IMR-90 (cell line): Measurements from ENCODE around the gene LGALSL. TPM values are rescaled to one million over a fixed set of nuclear protein-coding genes. Genes with fewer than 3 reads are reported as not detected.

ENCODE experiments used
- ATAC-seq: fragments of 200-7000 bp; cut with Tn5 transposase; 2 replicates; pipeline ENCODE4 v1.9.1; 2020; ENCODE audit warnings: low read depth, mild to moderate bottlenecking, moderate library complexity
- Bru-seq: library from RNA; stranded (reverse); fragments of 400-500 nt; gene quantifications from one replicate; lab custom pipeline; 2021; lab: Mats Ljungman, UMichigan
- BruChase-seq, 2 experiments: library from RNA; stranded (reverse); fragments of 400-500 nt; gene quantifications; one replicate each; lab custom pipeline; 2021; lab: Mats Ljungman, UMichigan
- BruUV-seq: library from RNA; stranded (reverse); fragments of 400-500 nt; replicated peaks from 2 replicates; lab custom pipeline; 2021; lab: Mats Ljungman, UMichigan
- CTCF ChIA-PET: fragments of 300-600 bp; formaldehyde crosslinking; extraction: SDS; loops from one replicate; lab custom pipeline; 2021; ENCODE audit warnings: antibody characterized with exemption; lab: Yijun Ruan, JAX
- POLR2A ChIA-PET: fragments of 300-600 bp; sonication (Branson Sonifier 250); formaldehyde crosslinking; loops from one replicate; lab custom pipeline; 2022; ENCODE audit warnings: antibody characterized with exemption; ENCODE audit not compliant: unreplicated experiment; lab: Charles Lee
- DNase-seq: peaks from one replicate; pipeline ENCODE4 v3.0.0; 2013
- H2AFZ ChIP-seq: replicated peaks from 2 replicates; pipeline ENCODE3; 2013; ENCODE audit warnings: low read length, mild to moderate bottlenecking; ENCODE audit not compliant: poor library complexity
- H2AK5ac ChIP-seq: 2 replicates; pipeline ENCODE4 v1.6.1; 2013; ENCODE audit warnings: low read depth, low read length, inconsistent platforms
- H2AK9ac ChIP-seq: replicated peaks from 2 replicates; pipeline ENCODE3; 2013; ENCODE audit warnings: mild to moderate bottlenecking, low read depth, low read length, moderate library complexity; ENCODE audit not compliant: poor library complexity
- H2BK120ac ChIP-seq: 2 replicates; pipeline ENCODE4 v1.6.1; 2013; ENCODE audit warnings: low read depth, low read length, inconsistent platforms
- H2BK15ac ChIP-seq: 3 replicates; pipeline ENCODE4 v1.6.1; 2013; ENCODE audit warnings: low read depth, low read length, inconsistent platforms
- H2BK20ac ChIP-seq: 2 replicates; pipeline ENCODE4 v1.6.1; 2013; ENCODE audit warnings: low read depth, mild to moderate bottlenecking, inconsistent platforms, low read length, moderate library complexity
- H2BK5ac ChIP-seq: 2 replicates; pipeline ENCODE4 v1.6.1; 2013; ENCODE audit warnings: mild to moderate bottlenecking, low read depth, low read length, inconsistent platforms; ENCODE audit not compliant: poor library complexity, severe bottlenecking
- H3K14ac ChIP-seq: replicated peaks from 2 replicates; pipeline ENCODE4 v1.6.1; 2013; ENCODE audit warnings: low read depth, low read length, inconsistent platforms
- H3K18ac ChIP-seq: 2 replicates; pipeline ENCODE4 v1.6.1; 2013; ENCODE audit warnings: low read depth, low read length, control low read depth
- H3K23ac ChIP-seq: 2 replicates; pipeline ENCODE4 v1.6.1; 2013; ENCODE audit warnings: low read depth, low read length, inconsistent platforms
- H3K27ac ChIP-seq: 2 replicates; pipeline ENCODE4 v1.5.1; 2013; ENCODE audit warnings: mild to moderate bottlenecking, control low read depth, low read length; ENCODE audit not compliant: insufficient read depth
- H3K27me3 ChIP-seq: 2 replicates; pipeline ENCODE4 v1.6.1; 2013; ENCODE audit warnings: low read length; ENCODE audit not compliant: control insufficient read depth, insufficient read depth
- H3K36me3 ChIP-seq: 2 replicates; pipeline ENCODE4 v1.6.1; 2013; ENCODE audit warnings: low read length, mixed read lengths; ENCODE audit not compliant: control insufficient read depth, insufficient read depth
- H3K4ac ChIP-seq: 2 replicates; pipeline ENCODE4 v1.6.1; 2013; ENCODE audit warnings: low read depth, low read length, inconsistent platforms
- H3K4me1 ChIP-seq: 2 replicates; pipeline ENCODE4 v1.6.1; 2013; ENCODE audit warnings: low read length, mixed read lengths; ENCODE audit not compliant: control insufficient read depth, insufficient read depth
- H3K4me2 ChIP-seq: 2 replicates; pipeline ENCODE4 v1.6.1; 2013; ENCODE audit warnings: low read depth, mild to moderate bottlenecking, control low read depth, low read length, moderate library complexity
- H3K4me3 ChIP-seq: 2 replicates; pipeline ENCODE4 v1.5.1; 2013; ENCODE audit warnings: low read depth, mild to moderate bottlenecking, control low read depth, low read length, moderate library complexity; ENCODE audit not compliant: insufficient read depth
- H3K56ac ChIP-seq: 2 replicates; pipeline ENCODE4 v1.6.1; 2013; ENCODE audit warnings: low read length, inconsistent platforms; ENCODE audit not compliant: insufficient read depth; ENCODE audit errors: extremely low read depth
- H3K79me1 ChIP-seq, 2 experiments: 2 replicates each; pipeline ENCODE4 v1.6.1; 2013; ENCODE audit warnings: low read length in 2 of 2, inconsistent platforms in 1 of 2, low read depth in 1 of 2
- H3K9ac ChIP-seq: 2 replicates; pipeline ENCODE4 v1.6.1; 2013; ENCODE audit warnings: low read depth, low read length, control low read depth
- H3K9me1 ChIP-seq: 2 replicates; pipeline ENCODE4 v1.6.1; 2013; ENCODE audit warnings: low read length, inconsistent platforms; ENCODE audit not compliant: insufficient read depth
- H3K9me3 ChIP-seq: 2 replicates; pipeline ENCODE4 v1.6.1; 2013; ENCODE audit warnings: low read length; ENCODE audit not compliant: control insufficient read depth, insufficient read depth
- H4K20me1 ChIP-seq: 2 replicates; pipeline ENCODE4 v1.6.1; 2013; ENCODE audit warnings: low read length, inconsistent platforms; ENCODE audit not compliant: insufficient read depth
- H4K5ac ChIP-seq: 2 replicates; pipeline ENCODE4 v1.6.1; 2013; ENCODE audit warnings: mild to moderate bottlenecking, low read depth, low read length, control low read depth
- H4K8ac ChIP-seq, 2 experiments: 2 replicates each; pipeline ENCODE4 v1.6.1; 2013; ENCODE audit warnings: low read depth in 2 of 2, low read length in 2 of 2, control low read depth in 1 of 2, inconsistent platforms in 1 of 2
- H4K91ac ChIP-seq: 2 replicates; pipeline ENCODE4 v1.6.1; 2013; ENCODE audit warnings: low read depth, low read length, inconsistent platforms; ENCODE audit not compliant: insufficient read depth
- BHLHE40 ChIP-seq: fragments of 150-350 bp; IDR thresholded peaks from 2 replicates; pipeline ENCODE4 v1.6.1; 2016; ENCODE audit warnings: mild to moderate bottlenecking, low read depth, low read length
- CEBPB ChIP-seq: IDR thresholded peaks from 2 replicates; pipeline ENCODE4 v1.6.1; 2012; ENCODE audit warnings: low read depth, low read length, improper control_type of control experiment
- CHD1 ChIP-seq: IDR thresholded peaks from 2 replicates; pipeline ENCODE4 v1.6.1; 2012; ENCODE audit warnings: low read depth, low read length, improper control_type of control experiment
- FOS ChIP-seq: fragments of 150-350 bp; IDR thresholded peaks from 2 replicates; pipeline ENCODE4 v1.6.1; 2016; ENCODE audit warnings: low read depth, low read length
- MAFK ChIP-seq: IDR thresholded peaks from 2 replicates; pipeline ENCODE4 v1.6.1; 2012; ENCODE audit warnings: low read depth, low read length, improper control_type of control experiment
- MAZ ChIP-seq: IDR thresholded peaks from 2 replicates; pipeline ENCODE4 v1.6.1; 2012; ENCODE audit warnings: low read depth, mild to moderate bottlenecking, low read length, improper control_type of control experiment, moderate library complexity, borderline replicate concordance
- MXI1 ChIP-seq: IDR thresholded peaks from 2 replicates; pipeline ENCODE4 v1.6.1; 2012; ENCODE audit warnings: low read depth, mild to moderate bottlenecking, low read length, moderate library complexity, borderline replicate concordance
- NFE2L2 ChIP-seq: fragments of 150-350 bp; IDR thresholded peaks from 2 replicates; pipeline ENCODE4 v1.6.1; 2016; ENCODE audit warnings: low read depth, mild to moderate bottlenecking, low read length
- POLR2A ChIP-seq: IDR thresholded peaks from 2 replicates; pipeline ENCODE4 v1.6.1; 2012; ENCODE audit warnings: mild to moderate bottlenecking, low read depth, low read length
- RFX5 ChIP-seq: IDR thresholded peaks from 2 replicates; pipeline ENCODE4 v1.8.0; 2012; ENCODE audit warnings: low read depth, mild to moderate bottlenecking, low read length, moderate library complexity
- SMC3 ChIP-seq: fragments of 150-350 bp; IDR thresholded peaks from 2 replicates; pipeline ENCODE4 v1.6.1; 2016; ENCODE audit warnings: low read depth, mild to moderate bottlenecking, antibody characterized with exemption, low read length, moderate library complexity
- USF2 ChIP-seq: fragments of 150-350 bp; IDR thresholded peaks from 2 replicates; pipeline ENCODE4 v1.6.1; 2017; ENCODE audit warnings: mild to moderate bottlenecking, antibody characterized with exemption, low read length, low read depth
- WGBS, 2 experiments: methylation state at CpG; one replicate each; pipeline versions ENCODE4 v1.1.5 to v1.1.7; 2013; ENCODE audit warnings: missing lambda C conversion rate in 2 of 2; ENCODE audit not compliant: insufficient read length in 1 of 2; ENCODE audit errors: extremely low coverage in 2 of 2; 5-methylcytosine and 5-hydroxymethylcytosine counted together
- dilution Hi-C: fragments of 300-500 bp; cut with HindIII; formaldehyde crosslinking; loops from one replicate; pipeline ENCODE4 v1.14.3; 2018; ENCODE audit warnings: low sequenced_read_pairs; ENCODE audit not compliant: unreplicated experiment
- in situ Hi-C: fragments of 300-500 bp; cut with MboI; formaldehyde crosslinking; loops from 3 replicates; pipeline ENCODE4 v1.14.3; 2019; ENCODE audit warnings: low sequenced_read_pairs, inconsistent platforms, mixed read lengths
- intact Hi-C: fragments of 100-400 bp; cut with micrococcal nuclease; formaldehyde crosslinking; loops from 2 replicates; pipeline ENCODE4 v1.10.0; 2022
- long read RNA-seq: library from polyadenylated mRNA; unstranded; transcript quantifications from one replicate; pipeline ENCODE4 v2.0.0, GENCODE V29; 2021; ENCODE audit not compliant: unreplicated experiment
- polyA plus RNA-seq, 3 experiments: library from polyadenylated mRNA; depleted of rRNA; stranded (reverse); fragments of >200 nt; gene quantifications; 2 replicates each; pipeline ENCODE4 v1.2.3, GENCODE V29; 2012; ENCODE audit warnings: low replicate concordance in 1 of 3
- total RNA-seq: library from RNA; depleted of rRNA; stranded (reverse); fragments of >200 nt; gene quantifications from 2 replicates; pipeline ENCODE4 v1.2.3, GENCODE V29; 2012; rRNA removed
- TF ChIP-seq, protein P1 (sequence below): fragments of 150-350 bp; IDR thresholded peaks from 2 replicates; pipeline ENCODE4 v1.6.1; 2016; ENCODE audit warnings: low read depth, mild to moderate bottlenecking, low read length, moderate library complexity, borderline replicate concordance
- TF ChIP-seq, protein P2 (sequence below): conservative IDR thresholded peaks from 2 replicates; pipeline ENCODE4 v1.5.1; 2012; ENCODE audit warnings: mild to moderate bottlenecking, low read depth, low read length, improper control_type of control experiment

LGALSL gene
- total RNA-seq = 1.7 and 2.9 TPM in 2 replicates
- polyA plus RNA-seq (2012; rRNA removed) = 0.86 and 1.1 TPM in 2 replicates
- 0.84 and 1.1 TPM in 2 replicates for polyA plus RNA-seq (2012; cell fraction: cytosol; rRNA removed)
- polyA plus RNA-seq (2012; cell fraction: nucleus; rRNA removed; ENCODE audit: low replicate concordance) = 0.20 and 0.62 TPM in 2 replicates
- percentile 23 among the genes with signal in this experiment for Bru-seq, nascent RNA
- percentile 37 among the genes with signal in this experiment for BruChase-seq, experiment 1, labeled RNA remaining after a 6-hour chase
- BruChase-seq, experiment 2, labeled RNA remaining after a 2-hour chase = percentile 49 among the genes with signal in this experiment
- long read RNA-seq, partial matches to known transcripts = 0 of 2 reads
- long read RNA-seq, other reads (novel, unspliced or antisense) = 0 of 2 reads

DNA sequence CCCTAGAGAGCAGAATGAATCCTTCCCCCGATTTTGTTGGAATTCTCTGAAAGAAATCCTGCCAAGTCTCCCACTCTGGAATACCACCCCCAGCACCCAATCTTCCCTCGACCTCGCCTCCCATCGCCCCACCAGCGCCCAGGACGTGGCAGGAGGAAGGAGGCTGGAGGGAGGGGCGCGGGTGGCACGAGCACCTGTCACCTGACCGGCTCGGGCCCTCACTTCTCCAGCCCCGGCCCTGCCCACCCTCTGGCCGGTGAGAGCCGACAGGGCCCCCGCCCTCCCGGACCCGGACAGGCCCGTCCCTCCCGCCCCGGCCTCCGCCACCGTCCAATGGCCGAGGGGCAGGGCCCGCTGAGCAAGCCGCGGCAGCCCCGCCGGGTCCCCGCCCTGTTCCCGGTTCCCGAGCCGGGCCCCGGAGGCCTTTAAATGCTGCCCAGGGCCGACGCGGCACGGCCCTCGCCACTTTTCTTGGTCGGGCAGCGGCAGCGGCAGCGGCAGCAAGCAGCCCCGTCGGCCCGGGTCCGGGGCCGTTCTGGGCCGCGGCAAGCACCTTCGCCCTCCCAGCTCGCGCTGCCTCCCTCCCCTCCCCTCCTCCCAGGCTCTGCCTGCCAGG, at the start of gene LGALSL:
LGALSL (plus strand) TSS at position 393 of the 616 bp plus-strand sequence. CDS start 384 bp downstream, outside the sequence.
- DNase-seq (peak; percentile 24), ATAC-seq (peak; percentile 89)
- Histone ChIP-seq H2BK20ac (no peak within 1 kb of the TSS), H2BK15ac (no peak within 1 kb of the TSS), H3K27me3 (peaks cover 13% of the 10 kb centered on the region), H3K9ac (peak within 1 kb of the TSS; percentile 32; the same call in 1 of the 2 replicates), H3K27ac (no peak within 1 kb of the TSS; the same call in 1 of the 2 replicates), H3K4me2 (peak within 1 kb of the TSS; percentile 42), H3K79me1 (no peaks in the 10 kb centered on the region), H3K36me3 (no peaks in the 10 kb centered on the region), H2BK5ac (no peak within 1 kb of the TSS), H3K4ac (no peak within 1 kb of the TSS), H3K56ac (no peak within 1 kb of the TSS), H4K91ac (no peak within 1 kb of the TSS), H3K4me1 (peaks cover 2% of the 10 kb centered on the region; the same call in 1 of the 2 replicates), H3K18ac (no peak within 1 kb of the TSS), H3K4me3 (peak within 1 kb of the TSS; percentile 69), H2AFZ (peak within 1 kb of the TSS; percentile 88), H3K9me1 (no peaks in the 10 kb centered on the region), H2BK120ac (no peak within 1 kb of the TSS), H2AK5ac (no peak within 1 kb of the TSS), H3K9me3 (no peaks in the 10 kb centered on the region), H4K8ac (no peak within 1 kb of the TSS), H3K14ac (no peak within 1 kb of the TSS), H3K23ac (no peak within 1 kb of the TSS), H4K20me1 (no peaks in the 10 kb centered on the region), H2AK9ac (no peak within 1 kb of the TSS), H4K5ac (no peak within 1 kb of the TSS)
- 0% methylated on average over 8 of the region's 52 CpGs; no CpG with 5 or more reads in 1 of the 2 experiments for WGBS, 2 experiments
- intact Hi-C loops (no loop called here), in situ Hi-C loops (no loop called here), dilution Hi-C loops (no loop called here)
- BruUV-seq = no TSS peak
- ChIA-PET POLR2A (no interaction called here), CTCF (no interaction called here)
- TF ChIP-seq NFE2L2 (no peak), MAZ (no peak), CEBPB (no peak), MXI1 (no peak), POLR2A (no peak), MAFK (no peak), SMC3 (no peak), BHLHE40 (no peak), FOS (no peak), CHD1 (no peak), RFX5 (no peak), USF2 (no peak)
- TF ChIP-seq, protein P1, sequence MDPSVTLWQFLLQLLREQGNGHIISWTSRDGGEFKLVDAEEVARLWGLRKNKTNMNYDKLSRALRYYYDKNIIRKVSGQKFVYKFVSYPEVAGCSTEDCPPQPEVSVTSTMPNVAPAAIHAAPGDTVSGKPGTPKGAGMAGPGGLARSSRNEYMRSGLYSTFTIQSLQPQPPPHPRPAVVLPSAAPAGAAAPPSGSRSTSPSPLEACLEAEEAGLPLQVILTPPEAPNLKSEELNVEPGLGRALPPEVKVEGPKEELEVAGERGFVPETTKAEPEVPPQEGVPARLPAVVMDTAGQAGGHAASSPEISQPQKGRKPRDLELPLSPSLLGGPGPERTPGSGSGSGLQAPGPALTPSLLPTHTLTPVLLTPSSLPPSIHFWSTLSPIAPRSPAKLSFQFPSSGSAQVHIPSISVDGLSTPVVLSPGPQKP = no peak
- TF ChIP-seq, protein P2, sequence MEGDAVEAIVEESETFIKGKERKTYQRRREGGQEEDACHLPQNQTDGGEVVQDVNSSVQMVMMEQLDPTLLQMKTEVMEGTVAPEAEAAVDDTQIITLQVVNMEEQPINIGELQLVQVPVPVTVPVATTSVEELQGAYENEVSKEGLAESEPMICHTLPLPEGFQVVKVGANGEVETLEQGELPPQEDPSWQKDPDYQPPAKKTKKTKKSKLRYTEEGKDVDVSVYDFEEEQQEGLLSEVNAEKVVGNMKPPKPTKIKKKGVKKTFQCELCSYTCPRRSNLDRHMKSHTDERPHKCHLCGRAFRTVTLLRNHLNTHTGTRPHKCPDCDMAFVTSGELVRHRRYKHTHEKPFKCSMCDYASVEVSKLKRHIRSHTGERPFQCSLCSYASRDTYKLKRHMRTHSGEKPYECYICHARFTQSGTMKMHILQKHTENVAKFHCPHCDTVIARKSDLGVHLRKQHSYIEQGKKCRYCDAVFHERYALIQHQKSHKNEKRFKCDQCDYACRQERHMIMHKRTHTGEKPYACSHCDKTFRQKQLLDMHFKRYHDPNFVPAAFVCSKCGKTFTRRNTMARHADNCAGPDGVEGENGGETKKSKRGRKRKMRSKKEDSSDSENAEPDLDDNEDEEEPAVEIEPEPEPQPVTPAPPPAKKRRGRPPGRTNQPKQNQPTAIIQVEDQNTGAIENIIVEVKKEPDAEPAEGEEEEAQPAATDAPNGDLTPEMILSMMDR = no peak
